HG03565 (cell line): Measurements from ENCODE around the gene SDC3.

ENCODE experiments used
- ATAC-seq: cut with Tn5 transposase; IDR thresholded peaks from one replicate; pipeline ENCODE4 v1.9.1; 2021; ENCODE audit warnings: mild to moderate bottlenecking, moderate library complexity; ENCODE audit not compliant: unreplicated experiment

Gene SDC3

DNA sequence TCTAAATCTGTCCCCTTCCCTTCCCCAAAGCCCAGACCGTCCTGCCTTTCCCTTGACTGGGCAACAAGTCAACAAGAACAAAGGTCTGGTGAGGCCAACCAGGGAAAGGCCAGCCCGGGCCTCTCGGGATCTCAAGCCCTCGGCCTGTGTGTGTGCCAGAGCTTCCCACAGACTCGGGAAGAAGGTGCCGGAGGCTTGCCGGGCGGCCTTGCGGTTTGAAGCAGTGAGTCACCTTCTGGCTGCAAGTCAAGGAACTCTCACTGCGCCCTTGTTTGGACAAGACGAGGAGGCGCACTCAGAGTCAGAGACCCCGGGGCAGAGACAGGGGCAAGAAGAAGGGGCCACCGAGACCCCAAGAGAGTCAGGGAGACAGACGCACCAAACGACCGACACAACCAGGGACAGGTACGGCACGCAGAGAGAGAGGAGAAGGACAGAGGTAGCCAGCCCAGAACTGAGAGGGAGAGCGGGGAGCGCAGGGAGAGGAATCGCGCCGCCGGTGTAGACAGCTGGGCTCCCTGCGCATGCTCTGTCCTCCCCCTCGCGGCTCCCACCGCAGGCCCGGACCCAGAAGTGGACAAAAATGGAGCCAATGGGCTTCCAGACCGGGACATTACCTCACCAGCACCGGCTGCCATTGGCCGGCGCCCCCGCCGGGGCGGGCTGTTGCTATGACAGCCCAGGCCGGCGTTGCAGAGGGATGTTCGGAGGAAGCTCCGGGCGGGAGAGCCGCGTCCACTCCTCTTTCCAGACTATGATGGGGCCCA is 84.4 kb downstream of the SDC3 start:
- peak; percentile 89 for ATAC-seq

DNA sequence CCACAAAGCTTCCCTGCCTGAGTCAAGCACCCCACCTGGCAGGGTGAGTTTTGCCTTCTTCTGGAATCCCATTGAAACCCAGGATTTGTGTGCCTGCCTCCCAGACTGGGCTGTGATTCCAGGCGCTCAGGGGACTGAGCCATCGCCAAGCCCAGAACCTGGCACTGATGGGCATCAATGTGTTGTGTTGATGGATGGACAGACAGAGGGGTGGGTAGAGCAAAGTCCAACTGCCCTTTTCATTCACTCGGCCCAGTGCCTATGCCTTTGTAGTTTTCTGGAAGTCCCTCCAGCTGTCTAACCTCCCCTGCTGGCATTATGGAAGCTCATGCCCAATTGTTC is 85.0 kb downstream of the SDC3 start:
- no peak for ATAC-seq

DNA sequence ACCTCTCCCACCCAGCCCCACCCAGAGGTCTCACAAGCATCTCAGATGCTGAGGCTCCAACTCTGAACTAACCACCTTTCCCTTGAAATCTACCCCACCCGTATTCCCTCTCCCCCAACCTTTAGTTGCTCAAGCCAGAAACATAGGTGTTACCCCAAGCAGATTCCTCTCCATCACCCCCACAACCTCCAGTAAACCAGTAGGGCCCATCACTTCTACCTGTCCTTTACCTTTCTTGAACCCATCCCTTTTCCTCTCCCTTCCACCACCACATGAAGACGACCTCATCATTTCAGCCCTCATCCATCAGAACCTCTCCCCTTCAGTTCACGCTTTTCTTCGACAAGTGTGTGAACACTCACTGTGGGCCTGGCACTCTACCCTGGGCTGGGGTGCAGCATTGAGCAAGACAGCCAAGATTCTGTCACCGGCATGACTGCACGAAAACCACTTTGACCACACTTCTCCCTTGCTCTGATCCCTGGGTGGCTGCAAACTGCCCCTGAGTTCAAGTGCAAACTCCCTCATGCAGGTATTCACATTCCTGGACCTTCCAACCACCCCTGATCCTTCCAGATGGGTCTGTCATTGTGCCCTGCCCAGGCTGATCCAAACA is 85.5 kb downstream of the SDC3 start:
- ATAC-seq, result no peak

DNA sequence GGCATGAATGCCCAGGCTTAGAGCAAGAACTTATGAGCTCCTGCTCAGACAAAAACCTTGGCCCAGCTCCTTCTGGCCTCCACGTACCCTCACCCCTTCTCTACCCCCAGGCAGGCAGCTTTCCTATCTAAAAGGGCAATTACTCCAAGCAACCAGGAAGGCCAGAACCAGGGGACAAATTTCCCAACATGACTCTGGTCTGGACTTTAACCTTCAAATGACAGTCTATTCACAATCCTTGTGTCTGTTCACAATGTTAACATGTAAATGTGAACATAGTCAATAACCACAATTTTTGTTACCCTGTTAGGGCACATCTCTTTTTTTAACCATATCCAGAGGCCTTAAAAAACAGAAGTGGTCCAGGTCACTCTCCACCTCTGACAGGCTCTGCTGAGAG is 86.6 kb downstream of the SDC3 start:
- no peak for ATAC-seq

DNA sequence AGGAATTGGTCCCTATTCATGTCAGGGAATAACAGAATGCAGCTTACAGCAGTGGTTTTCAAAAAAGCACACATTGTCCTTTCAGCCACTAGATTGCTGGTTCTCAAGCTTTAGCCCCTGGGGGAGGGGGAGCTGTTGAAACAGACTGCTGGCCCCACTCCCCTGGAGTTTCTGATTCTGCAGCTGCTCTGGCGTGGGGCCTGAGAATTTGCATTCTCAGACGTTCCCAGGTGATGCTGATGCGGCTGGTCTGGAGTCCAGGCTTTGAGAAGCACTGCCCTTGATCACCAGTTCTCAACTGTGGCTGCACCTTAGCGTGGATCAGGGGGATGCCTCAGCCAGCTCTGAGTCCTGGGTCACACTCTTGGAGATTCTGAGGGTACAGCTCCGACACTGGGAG is 88.3 kb downstream of the SDC3 start:
- ATAC-seq, result no peak
